HepG2 (cell line): ENCODE results near the gene SIT1. TPM values are rescaled to one million over a fixed set of nuclear protein-coding genes. Genes with fewer than 3 reads are reported as not detected.

Experiments
- ATAC-seq: fragments of 200-7000 bp; cut with Tn5 transposase; 3 replicates; pipeline ENCODE4 v1.9.1; 2020; ENCODE audit warnings: mild to moderate bottlenecking, moderate library complexity
- BruUV-seq: library from RNA; stranded (reverse); fragments of 400-500 nt; replicated peaks from 2 replicates; lab custom pipeline; 2021; lab: Mats Ljungman, UMichigan
- CTCF ChIA-PET: fragments of 300-600 bp; formaldehyde crosslinking; extraction: SDS; loops from one replicate; lab custom pipeline; 2021; ENCODE audit warnings: low total read pairs, inconsistent platforms, low intra/inter-chr PET ratio; lab: Yijun Ruan, JAX
- POLR2A ChIA-PET: fragments of 350-600 bp; sonication (Branson Sonifier 250); formaldehyde crosslinking; loops from one replicate; lab custom pipeline; 2020; ENCODE audit warnings: antibody characterized with exemption, inconsistent platforms; lab: Yijun Ruan, JAX
- DNase-seq: peaks from one replicate; pipeline ENCODE4 v3.0.0-alpha.2; 2015; ENCODE audit warnings: low spot score
- FAIRE-seq: peaks from 3 replicates; lab custom pipeline; 2011; peaks lifted over from hg19 to GRCh38; lab: Jason Lieb, UNC
- H2AFZ ChIP-seq: one replicate; pipeline ENCODE4 v1.6.1; 2011; ENCODE audit warnings: low read length, inconsistent platforms
- H3K27ac ChIP-seq: fragments of 300-600 bp; 3 replicates; pipeline ENCODE4 v1.8.0; 2011; ENCODE audit warnings: mixed run types, mild to moderate bottlenecking, mixed read lengths, low read length, inconsistent platforms; ENCODE audit not compliant: insufficient read depth; ENCODE audit errors: extremely low read length
- H3K27me3 ChIP-seq, 2 experiments: fragments of 200-600 bp in 1 of 2; 2 replicates in 1 of 2; 3 replicates in 1 of 2; pipeline versions ENCODE4 v1.6.0 to v1.8.0; 2011; ENCODE audit warnings: low read length in 2 of 2, mild to moderate bottlenecking in 2 of 2, moderate library complexity in 2 of 2, inconsistent platforms in 1 of 2; ENCODE audit not compliant: insufficient read depth in 2 of 2, control insufficient read depth in 1 of 2
- H3K36me3 ChIP-seq, 2 experiments: fragments of 200-600 bp in 1 of 2; replicated peaks in 1 of 2; 2 replicates in 1 of 2; 3 replicates in 1 of 2; pipeline versions ENCODE4 v1.5.1 to v1.8.0; 2011; ENCODE audit warnings: low read length in 2 of 2, inconsistent platforms in 1 of 2; ENCODE audit not compliant: insufficient read depth in 2 of 2, control insufficient read depth in 1 of 2
- H3K4me1 ChIP-seq: 2 replicates; pipeline ENCODE4 v1.5.1; 2012; ENCODE audit warnings: low read length, inconsistent platforms; ENCODE audit not compliant: insufficient read depth
- H3K4me2 ChIP-seq: 2 replicates; pipeline ENCODE4 v1.6.0; 2011; ENCODE audit warnings: low read depth, low read length, inconsistent platforms
- H3K4me3 ChIP-seq, 3 experiments: fragments of 200-600 bp in 1 of 3; sonication (generic), shearing (Covaris generic) in 1 of 3; replicated peaks in 1 of 3; 2 replicates each; pipeline ENCODE4 v1.5.1; 2011 to 2016; ENCODE audit warnings: low read length in 3 of 3, inconsistent platforms in 2 of 3, low read depth in 2 of 3, mild to moderate bottlenecking in 2 of 3, control low read depth in 1 of 3, mixed read lengths in 1 of 3; ENCODE audit not compliant: insufficient read depth in 1 of 3
- H3K79me2 ChIP-seq: one replicate; pipeline ENCODE4 v1.6.1; 2011; ENCODE audit warnings: low read length, inconsistent platforms; ENCODE audit not compliant: insufficient read depth
- H3K9ac ChIP-seq: 2 replicates; pipeline ENCODE4 v1.6.0; 2011; ENCODE audit warnings: mild to moderate bottlenecking, low read depth, low read length, inconsistent platforms; ENCODE audit not compliant: insufficient read depth
- H3K9me3 ChIP-seq: 2 replicates; pipeline ENCODE4 v1.5.1; 2012; ENCODE audit warnings: mild to moderate bottlenecking, low read length
- H4K20me1 ChIP-seq: 2 replicates; pipeline ENCODE4 v1.6.0; 2011; ENCODE audit warnings: inconsistent platforms, mild to moderate bottlenecking, low read length, moderate library complexity; ENCODE audit not compliant: insufficient read depth
- HOXA3 ChIP-seq: sonication (generic); formaldehyde crosslinking; IDR thresholded peaks from 2 replicates; pipeline ENCODE4 v1.5.0; 2020; ENCODE audit warnings: missing genetic modification reagents
- MED13 ChIP-seq: sonication (generic); formaldehyde crosslinking; IDR thresholded peaks from 2 replicates; pipeline ENCODE4 v1.5.0; 2020; ENCODE audit warnings: missing genetic modification reagents
- MTA1 ChIP-seq: sonication (generic); formaldehyde crosslinking; IDR thresholded peaks from 2 replicates; pipeline ENCODE4 v1.4.0; 2020; ENCODE audit warnings: missing genetic modification reagents, mild to moderate bottlenecking, borderline replicate concordance
- SP2 ChIP-seq: sonication (generic); formaldehyde crosslinking; IDR thresholded peaks from 2 replicates; pipeline ENCODE4 v1.5.1; 2020; ENCODE audit warnings: mild to moderate bottlenecking, missing genetic modification reagents
- TERF1 ChIP-seq: sonication (generic); formaldehyde crosslinking; IDR thresholded peaks from 2 replicates; pipeline ENCODE4 v1.8.0; 2022; ENCODE audit warnings: mild to moderate bottlenecking, missing genetic modification reagents, moderate library complexity
- TGIF2 ChIP-seq: IDR thresholded peaks from 2 replicates; pipeline ENCODE4 v1.6.1; 2016; ENCODE audit warnings: control low read depth, missing compliant biosample characterization
- ZBTB38 ChIP-seq: sonication (generic); formaldehyde crosslinking; IDR thresholded peaks from 2 replicates; pipeline ENCODE4 v1.5.1; 2020; ENCODE audit warnings: mild to moderate bottlenecking, missing genetic modification reagents
- ZBTB4 ChIP-seq: sonication (generic); formaldehyde crosslinking; IDR thresholded peaks from 2 replicates; pipeline ENCODE4 v1.4.0; 2020; ENCODE audit warnings: missing genetic modification reagents, mild to moderate bottlenecking, borderline replicate concordance
- ZNF276 ChIP-seq: sonication (generic); formaldehyde crosslinking; IDR thresholded peaks from 2 replicates; pipeline ENCODE4 v1.4.0; 2020; ENCODE audit warnings: mild to moderate bottlenecking, low read depth, missing genetic modification reagents
- ZNF562 ChIP-seq: sonication (generic); formaldehyde crosslinking; IDR thresholded peaks from 2 replicates; pipeline ENCODE4 v1.8.0; 2022; ENCODE audit warnings: missing genetic modification reagents, borderline replicate concordance
- ZNF572 ChIP-seq: sonication (generic); formaldehyde crosslinking; IDR thresholded peaks from 2 replicates; pipeline ENCODE4 v1.5.1; 2020; ENCODE audit warnings: mild to moderate bottlenecking, missing genetic modification reagents
- WGBS: methylation state at CpG from one replicate; pipeline ENCODE4 v1.1.6; 2017; ENCODE audit warnings: low lambda C conversion rate; 5-methylcytosine and 5-hydroxymethylcytosine counted together
- in situ Hi-C: cut with HindIII; loops from 2 replicates; pipeline ENCODE4 v1.10.0; 2017; ENCODE audit warnings: low pct_unique_long_range_greater_than_20kb; ENCODE audit not compliant: extremely low pct_ligation_motif_present
- intact Hi-C: fragments of 100-400 bp; cut with micrococcal nuclease; formaldehyde crosslinking; loops from one replicate; pipeline ENCODE4 v1.10.0; 2022; ENCODE audit not compliant: unreplicated experiment
- polyA plus RNA-seq, 8 experiments: library from polyadenylated mRNA; depleted of rRNA in 3 of 8; stranded (reverse) in 7 of 8; unstranded in 1 of 8; fragments of >200 nt; fragmentation: Illumina TruSeq in 4 of 8; extraction: Trizol in 4 of 8; gene quantifications; 2 replicates each; pipeline versions ENCODE4 v1.2.1 to v1.2.3, GENCODE V29; 2011 to 2016; ENCODE audit warnings: low read depth in 4 of 8, missing spikeins in 1 of 8, mixed read lengths in 1 of 8; ENCODE audit not compliant: insufficient read depth in 1 of 8
- total RNA-seq, 5 experiments: library from RNA; depleted of rRNA; stranded (reverse); fragments of >200 nt; fragmentation: Illumina TruSeq; extraction: Trizol; gene quantifications; 2 replicates each; pipeline ENCODE4 v1.2.3, GENCODE V29; 2016; ENCODE audit warnings: low read depth in 1 of 5

SIT1 gene
- total and polyA plus RNA-seq, 2 of the 13 experiments (the other 11 are each of a cell fraction or from before 2014, with no cell fraction given) = 0.09 to 6.7 TPM

- no TSS peak for BruUV-seq
- no peaks in the 10 kb centered on the region for H4K20me1 ChIP-seq
- in situ Hi-C loops = no loop called here
- H3K79me2 ChIP-seq = no peaks in the 10 kb centered on the region
- FAIRE-seq (no peak), ATAC-seq (peak; percentile 2; the same call in 1 of the 3 replicates), DNase-seq (no peak)
- H3K27me3 ChIP-seq = no peaks in the 10 kb centered on the region
- ChIA-PET CTCF (no interaction called here), POLR2A (interaction anchor here (0.9 to 6.1 kb wide), 11 partner anchors 15 to 139 kb away, joined by 3 to 68 read pairs (median 9); partner anchors contain the start of genes ARHGEF39, CA9, CCDC107 and CREB3)
- 0 out of 2 replicates have a peak, but pooled peaks have one; percentile 14 for TF ChIP-seq HOXA3 (CRISPR knock-in tag)
- TF ChIP-seq ZNF572 (CRISPR knock-in tag) = no peak
- peak; percentile 61 for TF ChIP-seq ZBTB38 (CRISPR knock-in tag)
- no peak for TF ChIP-seq ZNF562 (CRISPR knock-in tag)
- no peak for TF ChIP-seq ZNF276
- TF ChIP-seq TERF1 (CRISPR knock-in tag) = no peak
- no peak for TF ChIP-seq MED13 (CRISPR knock-in tag)
- TF ChIP-seq ZBTB4 (CRISPR knock-in tag) = peak; percentile 23; the same call in 1 of the 2 replicates
- TF ChIP-seq TGIF2 (CRISPR knock-in tag) = no peak
- 0 out of 2 replicates have a peak, but pooled peaks have one; percentile 16 for TF ChIP-seq SP2 (CRISPR knock-in tag)
- TF ChIP-seq MTA1 (CRISPR knock-in tag) = 0 out of 2 replicates have a peak, but pooled peaks have one; percentile 7
- H3K4me3 ChIP-seq = peak within 1 kb of the TSS; percentile 75 to 84 (median 81); a peak in 5 of 6 replicates
- no peak within 1 kb of the TSS for H3K27ac ChIP-seq
- intact Hi-C loops = loop anchor here (10.0 kb wide), 1 partner anchor 45 kb away; no protein-coding TSS in a partner anchor
- H3K4me1 ChIP-seq = peaks cover 64% of the 10 kb centered on the region
- 93% methylated on average over 43 of the region's 61 CpGs for WGBS
- peak within 1 kb of the TSS; percentile 90 for H3K4me2 ChIP-seq
- H3K36me3 ChIP-seq = no peaks in the 10 kb centered on the region
- H2AFZ ChIP-seq = no peak within 1 kb of the TSS
- peak within 1 kb of the TSS; percentile 68 for H3K9ac ChIP-seq
- H3K9me3 ChIP-seq = no peaks in the 10 kb centered on the region
Observed at GRCh38 chr9:35689542-35690293, 39.0 kb upstream of the SIT1 start, which contains the start of gene TPM2. TSS of gene TPM2 (minus strand) at chr9:35689925. CDS start at chr9:35689817, 108 bp downstream.
